Psoas muscle (tissue), 8 donors: Measurements from ENCODE around the gene IFI6. TPM values are rescaled to one million over a fixed set of nuclear protein-coding genes. Genes with fewer than 3 reads are reported as not detected.
"Not testable (repeated sequence)": the region's sequence is repeated elsewhere in the genome, so short reads cannot be mapped to it uniquely, and the experiment has no call there.

Experiments used
- ATAC-seq, 4 donors: fragments of 200-7000 bp; cut with Tn5 transposase; one replicate each; pipeline ENCODE4 v1.9.1; 2020; ENCODE audit warnings: moderate library complexity in 3 of 4, mild to moderate bottlenecking in 2 of 4
- DNase-seq, 2 donors: peaks; one replicate each; pipeline ENCODE4 v3.0.0-alpha.2; 2020
- H3K27ac ChIP-seq: fragments of 200-600 bp; one replicate; pipeline ENCODE4 v1.8.0; 2022
- H3K27me3 ChIP-seq, 3 donors: fragments of 200-600 bp in 1 of 3; one replicate each; pipeline versions ENCODE4 v1.6.1 to v1.8.0; 2013 to 2022; ENCODE audit warnings: low read length in 2 of 3, mild to moderate bottlenecking in 2 of 3, moderate library complexity in 1 of 3; ENCODE audit not compliant: insufficient read depth in 3 of 3
- H3K36me3 ChIP-seq, 2 donors: fragments of 200-600 bp in 1 of 2; one replicate each; pipeline versions ENCODE4 v1.6.1 to v1.8.0; 2013 to 2022; ENCODE audit warnings: low read depth in 1 of 2, mild to moderate bottlenecking in 1 of 2, moderate library complexity in 1 of 2; ENCODE audit not compliant: insufficient read depth in 1 of 2
- H3K4me1 ChIP-seq: fragments of 200-600 bp; one replicate; pipeline ENCODE4 v1.8.0; 2022
- H3K4me3 ChIP-seq: fragments of 200-600 bp; one replicate; pipeline ENCODE4 v1.8.0; 2022; ENCODE audit warnings: mild to moderate bottlenecking
- H3K9me3 ChIP-seq: fragments of 200-600 bp; one replicate; pipeline ENCODE4 v1.8.0; 2022
- CTCF ChIP-seq: fragments of 200-600 bp; IDR thresholded peaks from one replicate; pipeline ENCODE4 v1.8.0; 2022; ENCODE audit warnings: antibody characterized with exemption
- WGBS, 3 donors: extraction: QIAGEN DNeasy Blood & Tissue Kit; methylation state at CpG; one replicate each; pipeline versions ENCODE4 v1.1.6 to v1.1.7; 2013; 5-methylcytosine and 5-hydroxymethylcytosine counted together
- intact Hi-C, 2 donors: fragments of 100-400 bp; cut with DNase I; formaldehyde crosslinking; loops; one replicate each; pipeline versions ENCODE4 v1.11.0 to v1.14.2; 2022
- polyA plus RNA-seq, 3 donors: library from polyadenylated mRNA; stranded (reverse); fragments of 200-250 nt; gene quantifications; one replicate each; pipeline ENCODE4 v1.2.3, GENCODE V29; 2013
- total RNA-seq, 4 donors: library from RNA; stranded (reverse); fragmentation: NEBNext Ultra II Directional in 2 of 4; extraction: Animal tissue kit (Norgen Biotek cat#: 25700) in 2 of 4; gene quantifications; one replicate each; pipeline versions ENCODE4 v1.2.1 to v1.2.4, GENCODE V29; 2021 to 2023
- donor health status: healthy with polysubstance abuse.
- donor health status: DM: no; HTN: no; CAD: no; lungs with moderate emphysema.
- donor health status: Bipolar disorder and iron deficiency.
- donor health status: healthy.
- donor health status: DM: yes; HTN: yes; CAD: no.
- donor health status: DM: no; HTN: no; CAD: no.
- donor health status: DM: no; HTN: no; CAD: no.
- donor health status: DM: yes; HTN: yes; CAD: no.

The IFI6 gene
- total and polyA plus RNA-seq, 7 donors = 7.8 to 25.8 (median 18.6) TPM

GRCh38 chr1:27713139-27713725, 41.2 kb upstream of the IFI6 start:
- Histone ChIP-seq H3K4me1 (no peaks in the 10 kb centered on the region), H3K27me3 (peaks cover 0 to 11% (median 4%) of the 10 kb centered on the region in 3 donors), H3K9me3 (no peaks in the 10 kb centered on the region), H3K27ac (no peak overlapping the region), H3K36me3 (no peaks in the 10 kb centered on the region), H3K4me3 (no peak overlapping the region)
- TF ChIP-seq CTCF = no peak
- ATAC-seq (no peak), DNase-seq (no peak)
- 56 to 67% (median 57%) methylated on average over 3 of the region's 3 CpGs for WGBS, 3 donors
- intact Hi-C loops = no loop called here

GRCh38 chr1:27710574-27710973, 38.6 kb upstream of the IFI6 start:
- WGBS, 3 donors = 95 to 97% (median 97%) methylated on average over 2 of the region's 2 CpGs
- no peak overlapping the region for H3K27ac ChIP-seq
- H3K4me3 ChIP-seq = no peak overlapping the region
- no peaks in the 10 kb centered on the region for H3K4me1 ChIP-seq
- ATAC-seq (no peak), DNase-seq (no peak)
- TF ChIP-seq CTCF = no peak
- H3K27me3 ChIP-seq = no peaks in the 10 kb centered on the region
- intact Hi-C loops = no loop called here
- H3K36me3 ChIP-seq = no peaks in the 10 kb centered on the region
- no peaks in the 10 kb centered on the region for H3K9me3 ChIP-seq

- no peak for DNase-seq
- 54 to 58% (median 57%) methylated on average over 2 of the region's 2 CpGs for WGBS, 3 donors
- H3K4me3 ChIP-seq = no peak overlapping the region
- H3K4me1 ChIP-seq = no peaks in the 10 kb centered on the region
- no peak for TF ChIP-seq CTCF
- intact Hi-C loops = no loop called here
- ATAC-seq = no peak
- H3K27ac ChIP-seq = no peak overlapping the region
- H3K27me3 ChIP-seq = no peaks in the 10 kb centered on the region
- H3K9me3 ChIP-seq = no peaks in the 10 kb centered on the region
- H3K36me3 ChIP-seq = no peaks in the 10 kb centered on the region
Measured at GRCh38 chr1:27705545-27705944, 33.6 kb upstream of the IFI6 start.

GRCh38 chr1:27704958-27705357, 33.0 kb upstream of the IFI6 start:
- intact Hi-C loops = no loop called here
- WGBS, 3 donors = 76 to 83% (median 77%) methylated on average over 4 of the region's 4 CpGs

GRCh38 chr1:27696835-27697234, 24.8 kb upstream of the IFI6 start:
- H3K36me3 ChIP-seq, ATAC-seq, DNase-seq, H3K27me3 ChIP-seq, intact Hi-C loops, H3K27ac ChIP-seq, H3K4me3 ChIP-seq, H3K9me3 ChIP-seq, H3K4me1 ChIP-seq: not testable (repeated sequence)
- 65 to 78% (median 74%) methylated on average over 9 of the region's 9 CpGs for WGBS, 3 donors

More at GRCh38 chr1:27704958-27705357, 33.0 kb upstream of the IFI6 start:
- Histone ChIP-seq H3K4me1 (no peaks in the 10 kb centered on the region), H3K9me3 (no peaks in the 10 kb centered on the region), H3K36me3 (no peaks in the 10 kb centered on the region), H3K27ac (no peak overlapping the region), H3K27me3 (no peaks in the 10 kb centered on the region), H3K4me3 (no peak overlapping the region)
- no peak for TF ChIP-seq CTCF
- ATAC-seq (no peak), DNase-seq (no peak)
